GM10248 (cell line): Measurements from ENCODE around the gene UBE2I.

Experiments used
- CTCF ChIA-PET: fragments of 300-600 bp; sonication (Branson Sonifier 250); formaldehyde crosslinking; extraction: SDS; loops from one replicate; lab custom pipeline; 2021; ENCODE audit warnings: antibody characterized with exemption; lab: Yijun Ruan, JAX
- POLR2A ChIA-PET: fragments of 350-650 bp; sonication (Branson Sonifier 250); formaldehyde crosslinking; extraction: SDS; loops from one replicate; lab custom pipeline; 2020; ENCODE audit warnings: antibody characterized with exemption; lab: Yijun Ruan, JAX
- DNase-seq: peaks from one replicate; pipeline ENCODE4 v3.0.0; 2012; ENCODE audit errors: extremely low spot score
- CTCF ChIP-seq: IDR thresholded peaks from 2 replicates; pipeline ENCODE4 v1.5.1; 2012; ENCODE audit warnings: mild to moderate bottlenecking, low read depth; ENCODE audit errors: extremely low read depth, missing control alignments, control extremely low read depth

UBE2I gene

GRCh38 chr16:1350691-1351090 lies 41.3 kb downstream of the UBE2I start:
- ChIA-PET POLR2A (no interaction called here), CTCF (interaction anchor here (1.1 to 1.5 kb wide), 3 partner anchors 9 to 356 kb away, joined by 3 to 6 read pairs (median 3); partner anchors contain the start of gene MAPK8IP3)
- no peak for TF ChIP-seq CTCF
- DNase-seq = no peak

GRCh38 chr16:1351215-1351581 lies 41.8 kb downstream of the UBE2I start:
- ChIA-PET POLR2A (no interaction called here), CTCF (interaction anchor here (1.1 to 1.5 kb wide), 3 partner anchors 9 to 355 kb away, joined by 3 to 6 read pairs (median 3); partner anchors contain the start of gene MAPK8IP3)
- no peak for TF ChIP-seq CTCF

GRCh38 chr16:1351582-1352362 lies 42.3 kb downstream of the UBE2I start, which contains the start of the genes GNPTG and TSR3:
TSS of gene GNPTG (plus strand) at chr16:1351931. CDS start at chr16:1351966, 35 bp downstream.
TSS of gene TSR3 (minus strand) at chr16:1351878. CDS start at chr16:1351804, 74 bp downstream.
- peak; percentile 94 for DNase-seq
- POLR2A ChIA-PET = no interaction called here
- CTCF ChIA-PET = interaction anchor here (1.1 to 1.5 kb wide), 3 partner anchors 10 to 354 kb away, joined by 3 to 6 read pairs (median 3); partner anchors contain the start of gene MAPK8IP3
- TF ChIP-seq CTCF = no peak

More at GRCh38 chr16:1351215-1351581, 41.8 kb downstream of the UBE2I start:
- no peak for DNase-seq

- CTCF ChIA-PET = interaction anchor here (0.9 to 3.2 kb wide), 2 partner anchors 9 to 13 kb away, joined by 3 to 21 read pairs; no protein-coding TSS in a partner anchor
- TF ChIP-seq CTCF = no peak
- POLR2A ChIA-PET = no interaction called here
- DNase-seq = no peak
Observed at GRCh38 chr16:1354815-1355540, 45.5 kb downstream of the UBE2I start.

- DNase-seq = no peak
- TF ChIP-seq CTCF = no peak
- ChIA-PET CTCF (interaction anchor here (3.2 kb wide), 1 partner anchor 8 kb away, joined by 21 read pairs; no protein-coding TSS in a partner anchor), POLR2A (no interaction called here)
Observed at GRCh38 chr16:1355591-1355990, 46.2 kb downstream of the UBE2I start.
